K562 (cell line): ENCODE measurements around the gene NAV2. TPM values are rescaled to one million over a fixed set of nuclear protein-coding genes. Genes with fewer than 3 reads are reported as not detected.

Experiments used
- ATAC-seq: fragments of 200-7000 bp; cut with Tn5 transposase; 3 replicates; pipeline ENCODE4 v1.9.1; 2020; ENCODE audit warnings: moderate library complexity
- BruUV-seq: library from RNA; stranded (reverse); fragments of 400-500 nt; replicated peaks from 2 replicates; lab custom pipeline; 2021; lab: Mats Ljungman, UMichigan
- CTCF ChIA-PET: fragments of 300-600 bp; formaldehyde crosslinking; extraction: SDS; loops from one replicate; lab custom pipeline; 2021; ENCODE audit warnings: low intra/inter-chr PET ratio; lab: Yijun Ruan, JAX
- POLR2A ChIA-PET: fragments of 300-600, 350-650 bp; sonication (Branson Sonifier 250); formaldehyde crosslinking; extraction: SDS; loops from one replicate; lab custom pipeline; 2021; ENCODE audit warnings: antibody characterized with exemption, inconsistent platforms; lab: Yijun Ruan, JAX
- DNase-seq, 4 experiments: peaks; one replicate each; pipeline versions ENCODE4 v3.0.0 to v3.0.0-alpha.2; 2011 to 2018; ENCODE audit warnings: low spot score in 3 of 4, mixed read lengths in 3 of 4; ENCODE audit errors: extremely low read depth in 1 of 4
- FAIRE-seq: peaks from 2 replicates; lab custom pipeline; 2011; peaks lifted over from hg19 to GRCh38; lab: Jason Lieb, UNC
- H2AFZ ChIP-seq: 2 replicates; pipeline ENCODE4 v1.6.0; 2011; ENCODE audit warnings: low read depth, low read length, control low read depth, inconsistent platforms
- H3K27ac ChIP-seq: fragments of 200-600 bp; 3 replicates; pipeline ENCODE4 v1.8.0; 2011; ENCODE audit warnings: low read depth, mild to moderate bottlenecking, control low read depth, inconsistent platforms, low read length, moderate library complexity, mixed read lengths; ENCODE audit errors: extremely low read depth
- H3K27me3 ChIP-seq, 2 experiments: fragments of 300-600 bp in 1 of 2; 2 replicates in 1 of 2; 3 replicates in 1 of 2; pipeline versions ENCODE4 v1.6.0 to v1.8.0; 2011; ENCODE audit warnings: inconsistent platforms in 2 of 2, low read length in 2 of 2, mild to moderate bottlenecking in 1 of 2, mixed read lengths in 1 of 2, moderate library complexity in 1 of 2; ENCODE audit not compliant: control insufficient read depth in 2 of 2, insufficient read depth in 2 of 2
- H3K36me3 ChIP-seq: fragments of 300-600 bp; 3 replicates; pipeline ENCODE4 v1.8.0; 2011; ENCODE audit warnings: mild to moderate bottlenecking, low read length, inconsistent platforms; ENCODE audit not compliant: control insufficient read depth, insufficient read depth
- H3K4me1 ChIP-seq, 2 experiments: fragments of 200-600 bp in 1 of 2; replicated peaks in 1 of 2; 2 replicates in 1 of 2; 3 replicates in 1 of 2; pipeline versions ENCODE4 v1.5.1 to v1.8.0; 2011; ENCODE audit warnings: inconsistent platforms in 2 of 2, low read length in 2 of 2, mild to moderate bottlenecking in 1 of 2, mixed read lengths in 1 of 2, moderate library complexity in 1 of 2; ENCODE audit not compliant: control insufficient read depth in 2 of 2, insufficient read depth in 2 of 2
- H3K4me2 ChIP-seq: 2 replicates; pipeline ENCODE4 v1.6.1; 2011; ENCODE audit warnings: low read length, control low read depth, inconsistent platforms, mixed read lengths; ENCODE audit not compliant: insufficient read depth
- H3K4me3 ChIP-seq: fragments of 200-600 bp; sonication (generic), shearing (Covaris generic); 2 replicates; pipeline ENCODE4 v1.5.1; 2016; ENCODE audit warnings: control low read depth, inconsistent platforms
- H3K79me2 ChIP-seq: fragments of 200-600 bp; 3 replicates; pipeline ENCODE4 v1.8.0; 2011; ENCODE audit warnings: low read length, inconsistent platforms; ENCODE audit not compliant: control insufficient read depth, insufficient read depth
- H3K9ac ChIP-seq, 2 experiments: 2 replicates each; pipeline versions ENCODE4 v1.6.0 to v1.6.1; 2011; ENCODE audit warnings: low read depth in 2 of 2, low read length in 2 of 2, control low read depth in 1 of 2, inconsistent platforms in 1 of 2, mild to moderate bottlenecking in 1 of 2, mixed read lengths in 1 of 2; ENCODE audit not compliant: insufficient read depth in 1 of 2
- H3K9me1 ChIP-seq: one replicate; pipeline ENCODE4 v1.6.0; 2011; ENCODE audit warnings: inconsistent platforms, mild to moderate bottlenecking, low read length, moderate library complexity; ENCODE audit not compliant: control insufficient read depth, insufficient read depth
- H3K9me3 ChIP-seq: replicated peaks from 2 replicates; pipeline ENCODE4 v1.5.1; 2011; ENCODE audit warnings: low read depth, low read length, inconsistent platforms; ENCODE audit not compliant: control insufficient read depth, insufficient read depth
- H4K20me1 ChIP-seq: replicated peaks from 2 replicates; pipeline ENCODE4 v1.6.1; 2011; ENCODE audit warnings: low read length, inconsistent platforms, mixed read lengths; ENCODE audit not compliant: control insufficient read depth, insufficient read depth
- CREB3L1 ChIP-seq: fragments of 450-650 bp; IDR thresholded peaks from 2 replicates; pipeline ENCODE4 v1.6.1; 2014; ENCODE audit warnings: low read depth, mild to moderate bottlenecking, moderate library complexity, borderline replicate concordance
- FOXK2 ChIP-seq, 2 experiments: fragments of 450-650 bp; IDR thresholded peaks in 1 of 2; conservative IDR thresholded peaks in 1 of 2; 2 replicates each; pipeline ENCODE4 v1.6.1; 2016; ENCODE audit warnings: low read depth in 2 of 2, mild to moderate bottlenecking in 1 of 2
- GABPA ChIP-seq: fragments of 200-800 bp; sonication (Bioruptor generic); conservative IDR thresholded peaks from 2 replicates; pipeline ENCODE4 v1.6.1; 2016; ENCODE audit warnings: low read depth, missing genetic modification characterization, missing compliant biosample characterization
- PCBP2 ChIP-seq: fragments of 200-400 bp; formaldehyde crosslinking; IDR thresholded peaks from 2 replicates; pipeline ENCODE4 v1.6.1; 2018; ENCODE audit warnings: low read length, low read depth, mild to moderate bottlenecking, moderate library complexity; ENCODE audit not compliant: poor library complexity, severe bottlenecking
- TCF15 ChIP-seq: fragments of 250-450 bp; sonication (Bioruptor Pico); IDR thresholded peaks from 2 replicates; pipeline ENCODE4 v1.8.0; 2022; ENCODE audit warnings: moderate library complexity, mild to moderate bottlenecking, inconsistent platforms
- TCFL5 ChIP-seq: fragments of 250-450 bp; sonication (Bioruptor Pico); conservative IDR thresholded peaks from 2 replicates; pipeline ENCODE4 v1.6.1; 2021; ENCODE audit warnings: mild to moderate bottlenecking, moderate library complexity, matching md5 sums
- TEAD4 ChIP-seq, 2 experiments: sonication (generic) in 1 of 2; formaldehyde crosslinking in 1 of 2; IDR thresholded peaks; 2 replicates each; pipeline versions ENCODE4 v1.6.1 to v1.8.0; 2012 to 2022; ENCODE audit warnings: borderline replicate concordance in 1 of 2, inconsistent platforms in 1 of 2, low read length in 1 of 2, mild to moderate bottlenecking in 1 of 2, missing genetic modification reagents in 1 of 2
- ZBTB40 ChIP-seq, 2 experiments: fragments of 450-650 bp in 1 of 2; sonication (generic) in 1 of 2; formaldehyde crosslinking in 1 of 2; IDR thresholded peaks; 2 replicates each; pipeline versions ENCODE4 v1.7.1 to v1.9.0; 2016 to 2022; ENCODE audit warnings: inconsistent platforms in 1 of 2, mild to moderate bottlenecking in 1 of 2, missing genetic modification reagents in 1 of 2
- ZC3H4 ChIP-seq: sonication (generic); formaldehyde crosslinking; IDR thresholded peaks from 2 replicates; pipeline ENCODE4 v1.9.0; 2021; ENCODE audit warnings: missing genetic modification reagents, borderline replicate concordance
- ZKSCAN1 ChIP-seq: fragments of 150-350 bp; IDR thresholded peaks from 2 replicates; pipeline ENCODE4 v1.6.1; 2016; ENCODE audit warnings: low read depth, low read length
- WGBS: fragments of 100-300 bp; shearing (Covaris generic); methylation state at CpG from one replicate; pipeline ENCODE4 v1.1.6; 2016; ENCODE audit warnings: low coverage, mixed read lengths; ENCODE audit not compliant: insufficient coverage; ENCODE audit errors: missing lambda C conversion rate; 5-methylcytosine and 5-hydroxymethylcytosine counted together
- in situ Hi-C: fragments of 300-500 bp; cut with MboI; formaldehyde crosslinking; loops from 4 replicates; pipeline ENCODE4 v1.15.0; 2018; ENCODE audit warnings: inconsistent platforms, mixed read lengths
- intact Hi-C: fragments of 100-400 bp; cut with micrococcal nuclease; formaldehyde crosslinking; loops from 2 replicates; pipeline ENCODE4 v1.14.2; 2022
- polyA plus RNA-seq, 8 experiments: library from polyadenylated mRNA; depleted of rRNA in 4 of 8; stranded (reverse) in 5 of 8; unstranded in 3 of 8; fragments of >200 nt; fragmentation: Nextera tagmentation in 2 of 8; fragmentation: Illumina TruSeq in 1 of 8; extraction: Ambion mirVana in 2 of 8; extraction: Trizol in 1 of 8; gene quantifications; 2 replicates each; pipeline versions ENCODE4 v1.2.1 to v1.2.3, GENCODE V29; 2011 to 2014; ENCODE audit warnings: inconsistent platforms in 1 of 8, missing spikeins in 1 of 8
- total RNA-seq, 7 experiments: library from RNA; depleted of rRNA in 6 of 7; stranded (reverse); fragments of >200 nt in 6 of 7; fragmentation: Illumina TruSeq in 2 of 7; extraction: Trizol in 2 of 7; gene quantifications; 2 replicates each; pipeline versions ENCODE4 v1.2.1 to v1.2.3, GENCODE V29; 2011 to 2021; ENCODE audit warnings: low replicate concordance in 1 of 7

Gene NAV2
- total and polyA plus RNA-seq, 9 of the 15 experiments (the other 6 are each of a cell fraction or from before 2014, with no cell fraction given) = 0.03 to 0.35 (median 0.05) TPM

GRCh38 chr11:20099527-20099926, 386.9 kb downstream of the NAV2 start:
- DNase-seq (no peak), FAIRE-seq (no peak), ATAC-seq (no peak)
- Histone ChIP-seq H3K27ac (no peak overlapping the region), H3K36me3 (no peaks in the 10 kb centered on the region), H3K9me3 (no peaks in the 10 kb centered on the region), H3K9ac (no peak overlapping the region), H3K9me1 (no peaks in the 10 kb centered on the region), H3K4me3 (no peak overlapping the region), H4K20me1 (no peaks in the 10 kb centered on the region), H2AFZ (no peak overlapping the region), H3K79me2 (no peaks in the 10 kb centered on the region), H3K4me2 (no peak overlapping the region), H3K27me3 (no peaks in the 10 kb centered on the region; a peak in 2 of 5 replicates), H3K4me1 (peaks cover 4 to 19% of the 10 kb centered on the region in 2 experiments; a peak in 3 of 5 replicates)
- WGBS = 24% methylated on average over 2 of the region's 2 CpGs
- intact Hi-C loops = no loop called here
- ChIA-PET CTCF (no interaction called here), POLR2A (interaction anchor here (0.9 to 3.2 kb wide), 2 partner anchors 10 to 19 kb away, joined by 3 to 11 read pairs; no protein-coding TSS in a partner anchor)
- in situ Hi-C loops = no loop called here
- no TSS peak for BruUV-seq
- TF ChIP-seq PCBP2 (no peak), FOXK2 (conservative IDR thresholded peaks at IDR 0.05 in 1 of 2, IDR thresholded peaks at IDR 0.05 in 1 of 2; ENCODE audit: low read depth in 2 of 2) (no peak), TEAD4 (IDR thresholded peaks at IDR 0.05; ENCODE audit: low read length) (no peak), TEAD4 (CRISPR knock-in tag; IDR thresholded peaks at IDR 0.05; ENCODE audit: borderline replicate concordance) (no peak), ZBTB40 (IDR thresholded peaks at IDR 0.05) (no peak), ZBTB40 (CRISPR knock-in tag; IDR thresholded peaks at IDR 0.05) (no peak), CREB3L1 (no peak), GABPA (no peak), TCF15 (no peak), ZC3H4 (CRISPR knock-in tag) (no peak), TCFL5 (CRISPR knock-in tag) (no peak), ZKSCAN1 (no peak)
